Astrocyte of the cerebellum (primary cell): Measurements from ENCODE around the gene MGRN1.

ENCODE experiments used
- DNase-seq: peaks from one replicate; pipeline ENCODE4 v3.0.0-alpha.2; 2011; ENCODE audit warnings: low read depth
- H3K4me3 ChIP-seq: 2 replicates; pipeline ENCODE4 v1.5.1; 2011; ENCODE audit warnings: mild to moderate bottlenecking, low read depth, low read length, moderate library complexity
- CTCF ChIP-seq: IDR thresholded peaks from 2 replicates; pipeline ENCODE4 v1.5.1; 2012; ENCODE audit warnings: low read length, low read depth, moderate library complexity, mild to moderate bottlenecking; ENCODE audit errors: missing control alignments
- in situ Hi-C: cut with HindIII; loops from 2 replicates; pipeline ENCODE4 v1.10.0; 2017; ENCODE audit warnings: low sequenced_read_pairs

Gene MGRN1

DNA sequence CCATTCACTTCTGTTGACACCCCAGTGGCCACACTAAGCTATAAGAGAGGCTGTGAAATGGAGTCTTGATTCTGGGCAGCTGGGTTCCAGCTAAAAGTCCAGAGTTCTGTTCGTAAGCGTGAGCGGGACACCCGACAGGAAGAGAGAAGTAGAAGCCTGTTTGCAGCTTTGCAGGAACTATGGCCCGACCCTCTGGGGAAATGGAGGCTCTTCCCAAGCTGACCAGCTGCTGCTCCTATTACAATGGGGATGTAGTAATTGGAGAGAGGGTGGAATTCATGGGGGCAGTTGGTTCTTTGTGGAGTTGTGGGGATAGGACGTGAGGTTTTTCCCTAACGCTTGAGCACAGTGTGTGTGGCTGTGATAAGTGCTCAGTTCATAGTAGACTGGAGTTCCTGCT lies 38.3 kb upstream of the MGRN1 start:
- in situ Hi-C loops = no loop called here
- no peak for DNase-seq
- no peak for TF ChIP-seq CTCF
- H3K4me3 ChIP-seq = no peak overlapping the region

DNA sequence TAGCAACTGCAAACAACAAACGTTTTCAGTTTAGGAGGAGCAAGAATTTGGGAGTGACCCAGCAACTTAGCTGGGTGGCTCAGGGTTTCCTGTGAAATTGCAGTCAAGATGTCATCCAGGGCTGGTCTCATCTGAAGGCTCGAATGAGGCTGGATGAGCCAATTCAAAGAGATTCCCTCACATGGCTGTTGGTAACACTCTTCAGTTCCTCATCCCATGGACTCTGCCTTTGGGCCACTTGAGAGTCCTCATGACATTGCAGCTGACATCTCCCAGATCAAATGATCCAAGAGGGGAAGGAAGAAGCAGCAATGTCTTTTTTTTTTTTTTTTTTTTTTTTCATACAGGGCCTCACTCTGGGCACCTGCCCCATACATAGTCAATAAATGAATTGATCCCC lies 36.2 kb upstream of the MGRN1 start:
- no peak overlapping the region for H3K4me3 ChIP-seq
- in situ Hi-C loops = no loop called here
- no peak for TF ChIP-seq CTCF
- no peak for DNase-seq

GRCh38 chr16:4588961-4589360 lies 35.7 kb upstream of the MGRN1 start:
- H3K4me3 ChIP-seq = no peak overlapping the region
- TF ChIP-seq CTCF = no peak
- no peak for DNase-seq
- in situ Hi-C loops = no loop called here

- in situ Hi-C loops = no loop called here
- TF ChIP-seq CTCF = no peak
- no peak for DNase-seq
- H3K4me3 ChIP-seq = no peak overlapping the region
Observed at GRCh38 chr16:4591191-4591590, 33.4 kb upstream of the MGRN1 start.

DNA sequence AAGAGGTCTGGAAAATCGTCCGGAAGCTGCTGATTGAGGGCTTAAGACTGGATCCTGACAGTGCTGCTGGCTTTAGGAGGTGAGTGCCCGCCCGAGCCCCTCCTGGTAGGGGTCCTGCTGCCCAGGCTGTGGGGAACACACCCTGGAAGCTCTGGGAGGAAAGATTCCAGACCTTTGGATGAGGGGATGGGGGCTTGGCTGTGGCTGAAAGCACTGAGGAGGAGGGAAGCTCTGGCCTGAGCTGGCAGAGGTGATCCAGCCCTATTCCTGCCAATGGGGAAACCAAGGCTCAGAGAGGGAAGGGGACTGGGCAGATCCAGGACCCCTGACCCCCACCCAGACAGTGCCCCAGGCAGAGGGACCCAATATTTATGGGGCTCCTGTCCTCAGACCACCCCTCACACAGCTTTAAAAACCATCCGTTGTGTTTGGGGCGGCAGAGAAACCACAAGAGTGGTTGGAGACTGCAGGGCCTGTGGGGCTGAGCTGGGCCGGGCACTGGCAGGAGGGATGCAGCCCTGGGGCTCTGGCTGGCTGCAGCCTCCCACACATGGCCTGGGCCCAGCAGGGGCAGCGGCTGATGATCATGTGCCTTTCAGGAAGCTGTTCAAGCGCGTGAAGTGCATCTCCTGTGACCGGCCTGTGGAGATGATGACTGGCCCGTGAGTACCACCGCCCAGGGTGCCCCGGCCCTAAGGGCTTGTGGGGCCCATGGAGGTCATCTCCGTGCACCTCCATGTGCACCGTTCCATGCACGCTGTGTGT lies 32.7 kb upstream of the MGRN1 start:
- in situ Hi-C loops = no loop called here
- H3K4me3 ChIP-seq = no peak overlapping the region
- DNase-seq = no peak
- no peak for TF ChIP-seq CTCF

DNA sequence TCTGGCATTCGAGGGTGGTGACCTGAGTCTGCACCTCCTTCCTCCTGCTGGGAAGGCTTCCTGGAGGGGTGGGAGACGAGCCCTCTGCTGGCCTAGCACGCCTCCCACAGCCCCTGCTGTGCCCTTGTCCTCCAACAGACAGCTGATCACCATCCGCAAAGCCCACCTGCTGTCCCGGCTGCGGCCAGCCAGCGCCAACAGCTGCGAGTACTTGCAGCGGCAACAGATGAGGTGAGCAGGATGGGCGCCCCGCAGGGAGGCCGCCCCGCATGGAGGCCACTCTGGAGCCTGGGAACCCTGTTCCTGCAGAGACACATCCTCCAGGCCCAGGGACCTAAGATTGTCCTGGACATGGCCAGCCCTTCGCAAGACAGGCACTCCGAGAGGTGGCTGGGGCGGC lies 31.5 kb upstream of the MGRN1 start:
- DNase-seq = no peak

More for the DNA sequence above, 31.5 kb upstream of the MGRN1 start:
- TF ChIP-seq CTCF = no peak
- in situ Hi-C loops = no loop called here
- H3K4me3 ChIP-seq = no peak overlapping the region
